IMR-90 (cell line): Measurements from ENCODE around the gene ADAMTS14. TPM values are rescaled to one million over a fixed set of nuclear protein-coding genes. Genes with fewer than 3 reads are reported as not detected.

Experiments used
- ATAC-seq: fragments of 200-7000 bp; cut with Tn5 transposase; 2 replicates; pipeline ENCODE4 v1.9.1; 2020; ENCODE audit warnings: low read depth, mild to moderate bottlenecking, moderate library complexity
- BruUV-seq: library from RNA; stranded (reverse); fragments of 400-500 nt; replicated peaks from 2 replicates; lab custom pipeline; 2021; lab: Mats Ljungman, UMichigan
- CTCF ChIA-PET: fragments of 300-600 bp; formaldehyde crosslinking; extraction: SDS; loops from one replicate; lab custom pipeline; 2021; ENCODE audit warnings: antibody characterized with exemption; lab: Yijun Ruan, JAX
- POLR2A ChIA-PET: fragments of 300-600 bp; sonication (Branson Sonifier 250); formaldehyde crosslinking; loops from one replicate; lab custom pipeline; 2022; ENCODE audit warnings: antibody characterized with exemption; ENCODE audit not compliant: unreplicated experiment; lab: Charles Lee
- DNase-seq: peaks from one replicate; pipeline ENCODE4 v3.0.0; 2013
- H2AFZ ChIP-seq: replicated peaks from 2 replicates; pipeline ENCODE3; 2013; ENCODE audit warnings: low read length, mild to moderate bottlenecking; ENCODE audit not compliant: poor library complexity
- H2AK5ac ChIP-seq: 2 replicates; pipeline ENCODE4 v1.6.1; 2013; ENCODE audit warnings: low read depth, low read length, inconsistent platforms
- H2AK9ac ChIP-seq: replicated peaks from 2 replicates; pipeline ENCODE3; 2013; ENCODE audit warnings: mild to moderate bottlenecking, low read depth, low read length, moderate library complexity; ENCODE audit not compliant: poor library complexity
- H2BK120ac ChIP-seq: 2 replicates; pipeline ENCODE4 v1.6.1; 2013; ENCODE audit warnings: low read depth, low read length, inconsistent platforms
- H2BK15ac ChIP-seq: 3 replicates; pipeline ENCODE4 v1.6.1; 2013; ENCODE audit warnings: low read depth, low read length, inconsistent platforms
- H2BK20ac ChIP-seq: 2 replicates; pipeline ENCODE4 v1.6.1; 2013; ENCODE audit warnings: low read depth, mild to moderate bottlenecking, inconsistent platforms, low read length, moderate library complexity
- H2BK5ac ChIP-seq: 2 replicates; pipeline ENCODE4 v1.6.1; 2013; ENCODE audit warnings: mild to moderate bottlenecking, low read depth, low read length, inconsistent platforms; ENCODE audit not compliant: poor library complexity, severe bottlenecking
- H3K14ac ChIP-seq: replicated peaks from 2 replicates; pipeline ENCODE4 v1.6.1; 2013; ENCODE audit warnings: low read depth, low read length, inconsistent platforms
- H3K18ac ChIP-seq: 2 replicates; pipeline ENCODE4 v1.6.1; 2013; ENCODE audit warnings: low read depth, low read length, control low read depth
- H3K23ac ChIP-seq: 2 replicates; pipeline ENCODE4 v1.6.1; 2013; ENCODE audit warnings: low read depth, low read length, inconsistent platforms
- H3K27ac ChIP-seq: 2 replicates; pipeline ENCODE4 v1.5.1; 2013; ENCODE audit warnings: mild to moderate bottlenecking, control low read depth, low read length; ENCODE audit not compliant: insufficient read depth
- H3K27me3 ChIP-seq: 2 replicates; pipeline ENCODE4 v1.6.1; 2013; ENCODE audit warnings: low read length; ENCODE audit not compliant: control insufficient read depth, insufficient read depth
- H3K36me3 ChIP-seq: 2 replicates; pipeline ENCODE4 v1.6.1; 2013; ENCODE audit warnings: low read length, mixed read lengths; ENCODE audit not compliant: control insufficient read depth, insufficient read depth
- H3K4ac ChIP-seq: 2 replicates; pipeline ENCODE4 v1.6.1; 2013; ENCODE audit warnings: low read depth, low read length, inconsistent platforms
- H3K4me1 ChIP-seq: 2 replicates; pipeline ENCODE4 v1.6.1; 2013; ENCODE audit warnings: low read length, mixed read lengths; ENCODE audit not compliant: control insufficient read depth, insufficient read depth
- H3K4me2 ChIP-seq: 2 replicates; pipeline ENCODE4 v1.6.1; 2013; ENCODE audit warnings: low read depth, mild to moderate bottlenecking, control low read depth, low read length, moderate library complexity
- H3K4me3 ChIP-seq: 2 replicates; pipeline ENCODE4 v1.5.1; 2013; ENCODE audit warnings: low read depth, mild to moderate bottlenecking, control low read depth, low read length, moderate library complexity; ENCODE audit not compliant: insufficient read depth
- H3K56ac ChIP-seq: 2 replicates; pipeline ENCODE4 v1.6.1; 2013; ENCODE audit warnings: low read length, inconsistent platforms; ENCODE audit not compliant: insufficient read depth; ENCODE audit errors: extremely low read depth
- H3K79me1 ChIP-seq, 2 experiments: 2 replicates each; pipeline ENCODE4 v1.6.1; 2013; ENCODE audit warnings: low read length in 2 of 2, inconsistent platforms in 1 of 2, low read depth in 1 of 2
- H3K9ac ChIP-seq: 2 replicates; pipeline ENCODE4 v1.6.1; 2013; ENCODE audit warnings: low read depth, low read length, control low read depth
- H3K9me1 ChIP-seq: 2 replicates; pipeline ENCODE4 v1.6.1; 2013; ENCODE audit warnings: low read length, inconsistent platforms; ENCODE audit not compliant: insufficient read depth
- H3K9me3 ChIP-seq: 2 replicates; pipeline ENCODE4 v1.6.1; 2013; ENCODE audit warnings: low read length; ENCODE audit not compliant: control insufficient read depth, insufficient read depth
- H4K20me1 ChIP-seq: 2 replicates; pipeline ENCODE4 v1.6.1; 2013; ENCODE audit warnings: low read length, inconsistent platforms; ENCODE audit not compliant: insufficient read depth
- H4K5ac ChIP-seq: 2 replicates; pipeline ENCODE4 v1.6.1; 2013; ENCODE audit warnings: mild to moderate bottlenecking, low read depth, low read length, control low read depth
- H4K8ac ChIP-seq, 2 experiments: 2 replicates each; pipeline ENCODE4 v1.6.1; 2013; ENCODE audit warnings: low read depth in 2 of 2, low read length in 2 of 2, control low read depth in 1 of 2, inconsistent platforms in 1 of 2
- H4K91ac ChIP-seq: 2 replicates; pipeline ENCODE4 v1.6.1; 2013; ENCODE audit warnings: low read depth, low read length, inconsistent platforms; ENCODE audit not compliant: insufficient read depth
- BHLHE40 ChIP-seq: fragments of 150-350 bp; IDR thresholded peaks from 2 replicates; pipeline ENCODE4 v1.6.1; 2016; ENCODE audit warnings: mild to moderate bottlenecking, low read depth, low read length
- CHD1 ChIP-seq: IDR thresholded peaks from 2 replicates; pipeline ENCODE4 v1.6.1; 2012; ENCODE audit warnings: low read depth, low read length, improper control_type of control experiment
- MAZ ChIP-seq: IDR thresholded peaks from 2 replicates; pipeline ENCODE4 v1.6.1; 2012; ENCODE audit warnings: low read depth, mild to moderate bottlenecking, low read length, improper control_type of control experiment, moderate library complexity, borderline replicate concordance
- NFE2L2 ChIP-seq: fragments of 150-350 bp; IDR thresholded peaks from 2 replicates; pipeline ENCODE4 v1.6.1; 2016; ENCODE audit warnings: low read depth, mild to moderate bottlenecking, low read length
- POLR2A ChIP-seq: IDR thresholded peaks from 2 replicates; pipeline ENCODE4 v1.6.1; 2012; ENCODE audit warnings: mild to moderate bottlenecking, low read depth, low read length
- RFX5 ChIP-seq: IDR thresholded peaks from 2 replicates; pipeline ENCODE4 v1.8.0; 2012; ENCODE audit warnings: low read depth, mild to moderate bottlenecking, low read length, moderate library complexity
- WGBS, 2 experiments: methylation state at CpG; one replicate each; pipeline versions ENCODE4 v1.1.5 to v1.1.7; 2013; ENCODE audit warnings: missing lambda C conversion rate in 2 of 2; ENCODE audit not compliant: insufficient read length in 1 of 2; ENCODE audit errors: extremely low coverage in 2 of 2; 5-methylcytosine and 5-hydroxymethylcytosine counted together
- dilution Hi-C: fragments of 300-500 bp; cut with HindIII; formaldehyde crosslinking; loops from one replicate; pipeline ENCODE4 v1.14.3; 2018; ENCODE audit warnings: low sequenced_read_pairs; ENCODE audit not compliant: unreplicated experiment
- in situ Hi-C: fragments of 300-500 bp; cut with MboI; formaldehyde crosslinking; loops from 3 replicates; pipeline ENCODE4 v1.14.3; 2019; ENCODE audit warnings: low sequenced_read_pairs, inconsistent platforms, mixed read lengths
- intact Hi-C: fragments of 100-400 bp; cut with micrococcal nuclease; formaldehyde crosslinking; loops from 2 replicates; pipeline ENCODE4 v1.10.0; 2022
- polyA plus RNA-seq, 3 experiments: library from polyadenylated mRNA; depleted of rRNA; stranded (reverse); fragments of >200 nt; gene quantifications; 2 replicates each; pipeline ENCODE4 v1.2.3, GENCODE V29; 2012; ENCODE audit warnings: low replicate concordance in 1 of 3
- total RNA-seq: library from RNA; depleted of rRNA; stranded (reverse); fragments of >200 nt; gene quantifications from 2 replicates; pipeline ENCODE4 v1.2.3, GENCODE V29; 2012
- TF ChIP-seq, protein P1 (sequence below): fragments of 150-350 bp; IDR thresholded peaks from 2 replicates; pipeline ENCODE4 v1.6.1; 2017; ENCODE audit warnings: mild to moderate bottlenecking, antibody characterized with exemption, low read length, low read depth
- TF ChIP-seq, protein P2 (sequence below): conservative IDR thresholded peaks from 2 replicates; pipeline ENCODE4 v1.5.1; 2012; ENCODE audit warnings: mild to moderate bottlenecking, low read depth, low read length, improper control_type of control experiment

Gene ADAMTS14
- total and polyA plus RNA-seq, 2 of the 4 experiments (the other 2 are of a cell fraction) = under 0.01 to 0.31 TPM

DNA sequence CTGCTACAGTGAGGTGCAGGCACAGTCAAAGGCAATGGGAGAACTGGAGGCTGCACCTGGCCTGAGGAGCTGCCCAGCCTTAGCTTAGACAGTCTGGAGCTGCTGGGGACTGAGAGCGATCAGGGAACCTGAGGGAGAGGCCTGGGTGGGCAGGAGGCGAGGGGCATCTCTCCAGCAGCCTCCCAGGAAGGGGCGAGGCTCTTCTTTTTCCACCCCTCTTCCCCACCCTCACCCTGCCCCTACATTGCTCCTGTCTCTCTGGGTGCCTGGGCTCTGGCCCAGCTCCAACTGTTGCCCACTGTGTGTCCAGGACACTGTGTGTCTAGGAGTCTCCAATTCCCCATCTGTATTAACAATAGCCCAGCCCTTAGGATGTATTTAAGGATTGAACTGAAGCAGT is 76.0 kb downstream of the ADAMTS14 start:
- in situ Hi-C loops = no loop called here

More for the DNA sequence above, 76.0 kb downstream of the ADAMTS14 start:
- no peak overlapping the region for H3K23ac ChIP-seq
- no peak overlapping the region for H3K14ac ChIP-seq
- no peaks in the 10 kb centered on the region for H3K4me1 ChIP-seq
- no peaks in the 10 kb centered on the region for H3K9me1 ChIP-seq
- TF ChIP-seq CHD1 (no peak), MAZ (no peak), NFE2L2 (no peak), BHLHE40 (no peak), POLR2A (no peak), RFX5 (no peak)
- TF ChIP-seq, protein P1, sequence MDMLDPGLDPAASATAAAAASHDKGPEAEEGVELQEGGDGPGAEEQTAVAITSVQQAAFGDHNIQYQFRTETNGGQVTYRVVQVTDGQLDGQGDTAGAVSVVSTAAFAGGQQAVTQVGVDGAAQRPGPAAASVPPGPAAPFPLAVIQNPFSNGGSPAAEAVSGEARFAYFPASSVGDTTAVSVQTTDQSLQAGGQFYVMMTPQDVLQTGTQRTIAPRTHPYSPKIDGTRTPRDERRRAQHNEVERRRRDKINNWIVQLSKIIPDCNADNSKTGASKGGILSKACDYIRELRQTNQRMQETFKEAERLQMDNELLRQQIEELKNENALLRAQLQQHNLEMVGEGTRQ = no peak
- TF ChIP-seq, protein P2, sequence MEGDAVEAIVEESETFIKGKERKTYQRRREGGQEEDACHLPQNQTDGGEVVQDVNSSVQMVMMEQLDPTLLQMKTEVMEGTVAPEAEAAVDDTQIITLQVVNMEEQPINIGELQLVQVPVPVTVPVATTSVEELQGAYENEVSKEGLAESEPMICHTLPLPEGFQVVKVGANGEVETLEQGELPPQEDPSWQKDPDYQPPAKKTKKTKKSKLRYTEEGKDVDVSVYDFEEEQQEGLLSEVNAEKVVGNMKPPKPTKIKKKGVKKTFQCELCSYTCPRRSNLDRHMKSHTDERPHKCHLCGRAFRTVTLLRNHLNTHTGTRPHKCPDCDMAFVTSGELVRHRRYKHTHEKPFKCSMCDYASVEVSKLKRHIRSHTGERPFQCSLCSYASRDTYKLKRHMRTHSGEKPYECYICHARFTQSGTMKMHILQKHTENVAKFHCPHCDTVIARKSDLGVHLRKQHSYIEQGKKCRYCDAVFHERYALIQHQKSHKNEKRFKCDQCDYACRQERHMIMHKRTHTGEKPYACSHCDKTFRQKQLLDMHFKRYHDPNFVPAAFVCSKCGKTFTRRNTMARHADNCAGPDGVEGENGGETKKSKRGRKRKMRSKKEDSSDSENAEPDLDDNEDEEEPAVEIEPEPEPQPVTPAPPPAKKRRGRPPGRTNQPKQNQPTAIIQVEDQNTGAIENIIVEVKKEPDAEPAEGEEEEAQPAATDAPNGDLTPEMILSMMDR = no peak
- no peaks in the 10 kb centered on the region for H3K79me1 ChIP-seq
- no peak overlapping the region for H3K4ac ChIP-seq
- H3K36me3 ChIP-seq = no peaks in the 10 kb centered on the region
- no peak overlapping the region for H2BK15ac ChIP-seq
- H2BK120ac ChIP-seq = no peak overlapping the region
- no peak overlapping the region for H2BK5ac ChIP-seq
- intact Hi-C loops (no loop called here), dilution Hi-C loops (no loop called here)
- H3K4me2 ChIP-seq = no peak overlapping the region
- no peak overlapping the region for H4K8ac ChIP-seq
- no peak overlapping the region for H4K91ac ChIP-seq
- no peak overlapping the region for H3K56ac ChIP-seq
- H4K5ac ChIP-seq = no peak overlapping the region
- peaks cover 3% of the 10 kb centered on the region for H3K9me3 ChIP-seq
- ChIA-PET CTCF (interaction anchor here (0.6 kb wide), 2 partner anchors 100 to 139 kb away, joined by 5 to 6 read pairs; no protein-coding TSS in a partner anchor), POLR2A (no interaction called here)
- H2AFZ ChIP-seq = no peak overlapping the region
- DNase-seq (no peak), ATAC-seq (no peak)
- no TSS peak for BruUV-seq
- no peak overlapping the region for H2AK5ac ChIP-seq
- H2AK9ac ChIP-seq = no peak overlapping the region
- H3K4me3 ChIP-seq = no peak overlapping the region
- no peak overlapping the region for H3K27ac ChIP-seq
- H3K27me3 ChIP-seq = peaks cover 5% of the 10 kb centered on the region
- no peaks in the 10 kb centered on the region for H4K20me1 ChIP-seq
- 60% methylated on average over 1 of the region's 3 CpGs; no CpG with 5 or more reads in 1 of the 2 experiments for WGBS, 2 experiments
- H3K18ac ChIP-seq = no peak overlapping the region
- H2BK20ac ChIP-seq = no peak overlapping the region
- no peak overlapping the region for H3K9ac ChIP-seq
